D721Med (cell line): ENCODE results near the gene TMEM30A.

ENCODE experiments used
- DNase-seq: peaks from one replicate; pipeline ENCODE4 v3.0.0; 2011; ENCODE audit warnings: low spot score; ENCODE audit not compliant: insufficient read length
- FAIRE-seq: peaks from 2 replicates; lab custom pipeline; 2011; peaks lifted over from hg19 to GRCh38; lab: Jason Lieb, UNC
- TF ChIP-seq, protein P1 (sequence below): IDR thresholded peaks from 2 replicates; pipeline ENCODE4 v1.5.1; 2012; ENCODE audit warnings: mild to moderate bottlenecking, control low read depth; ENCODE audit not compliant: insufficient read depth; ENCODE audit errors: missing control alignments

TMEM30A gene

DNA sequence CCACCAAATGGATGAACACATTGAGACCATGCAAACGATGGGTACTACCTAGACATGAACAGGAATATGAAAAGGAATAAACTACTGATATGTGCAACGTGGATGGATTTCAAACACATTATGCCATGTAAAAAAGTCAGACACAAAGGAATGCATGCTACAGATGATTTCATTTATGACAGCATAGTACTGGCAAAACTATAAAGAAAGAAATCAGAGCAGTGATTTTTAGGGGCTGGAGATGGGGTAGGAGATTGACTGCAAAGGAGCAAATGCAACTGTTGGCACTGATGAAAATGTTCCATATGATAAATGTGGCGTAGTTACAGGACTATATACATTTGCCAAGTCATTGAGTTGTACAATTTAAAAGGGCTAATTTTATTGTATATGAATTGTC, 65.3 kb downstream of the TMEM30A start:
- TF ChIP-seq, protein P1, sequence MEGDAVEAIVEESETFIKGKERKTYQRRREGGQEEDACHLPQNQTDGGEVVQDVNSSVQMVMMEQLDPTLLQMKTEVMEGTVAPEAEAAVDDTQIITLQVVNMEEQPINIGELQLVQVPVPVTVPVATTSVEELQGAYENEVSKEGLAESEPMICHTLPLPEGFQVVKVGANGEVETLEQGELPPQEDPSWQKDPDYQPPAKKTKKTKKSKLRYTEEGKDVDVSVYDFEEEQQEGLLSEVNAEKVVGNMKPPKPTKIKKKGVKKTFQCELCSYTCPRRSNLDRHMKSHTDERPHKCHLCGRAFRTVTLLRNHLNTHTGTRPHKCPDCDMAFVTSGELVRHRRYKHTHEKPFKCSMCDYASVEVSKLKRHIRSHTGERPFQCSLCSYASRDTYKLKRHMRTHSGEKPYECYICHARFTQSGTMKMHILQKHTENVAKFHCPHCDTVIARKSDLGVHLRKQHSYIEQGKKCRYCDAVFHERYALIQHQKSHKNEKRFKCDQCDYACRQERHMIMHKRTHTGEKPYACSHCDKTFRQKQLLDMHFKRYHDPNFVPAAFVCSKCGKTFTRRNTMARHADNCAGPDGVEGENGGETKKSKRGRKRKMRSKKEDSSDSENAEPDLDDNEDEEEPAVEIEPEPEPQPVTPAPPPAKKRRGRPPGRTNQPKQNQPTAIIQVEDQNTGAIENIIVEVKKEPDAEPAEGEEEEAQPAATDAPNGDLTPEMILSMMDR = no peak
- no peak for FAIRE-seq
- DNase-seq = no peak

DNA sequence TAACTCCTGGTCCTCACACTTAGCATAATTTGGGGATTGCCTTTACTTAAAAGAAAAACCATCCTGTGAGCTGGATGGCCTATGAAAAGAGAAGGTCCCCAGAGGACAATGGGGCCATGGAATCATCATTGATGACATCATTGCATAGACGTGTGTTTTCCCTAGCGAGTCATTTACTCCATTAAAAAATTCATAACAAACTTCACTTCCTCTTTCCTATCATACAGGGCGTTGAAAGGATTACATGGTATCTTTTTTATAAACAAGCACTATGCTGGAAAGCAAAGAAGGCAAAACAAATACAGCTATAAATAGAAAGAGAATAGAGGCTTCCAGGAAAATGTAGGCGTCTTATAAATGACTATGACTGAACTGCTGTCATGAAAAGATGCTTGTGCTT, 67.4 kb downstream of the TMEM30A start:
- DNase-seq (no peak), FAIRE-seq (no peak)
- TF ChIP-seq, protein P1 = no peak

DNA sequence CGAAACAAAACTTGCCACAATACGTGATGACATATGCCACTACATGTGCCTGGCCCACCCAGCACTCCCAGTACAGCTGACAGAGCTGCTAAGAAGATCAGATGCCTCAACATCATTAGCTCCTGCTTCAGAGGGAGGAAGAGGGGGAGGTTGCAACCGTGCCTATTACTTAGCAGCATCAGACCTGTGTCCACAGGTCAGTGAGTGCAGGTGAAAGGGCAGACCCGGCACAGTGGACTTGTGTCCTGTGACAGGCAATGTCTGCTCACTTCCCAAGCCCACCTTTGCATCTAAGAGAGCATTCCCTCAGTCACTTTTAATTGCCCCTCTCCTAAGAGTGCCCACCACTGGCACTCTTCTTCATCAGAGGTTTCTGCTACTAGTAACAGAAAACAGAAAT, 69.3 kb downstream of the TMEM30A start:
- FAIRE-seq (no peak), DNase-seq (no peak)
- TF ChIP-seq, protein P1 = no peak

DNA sequence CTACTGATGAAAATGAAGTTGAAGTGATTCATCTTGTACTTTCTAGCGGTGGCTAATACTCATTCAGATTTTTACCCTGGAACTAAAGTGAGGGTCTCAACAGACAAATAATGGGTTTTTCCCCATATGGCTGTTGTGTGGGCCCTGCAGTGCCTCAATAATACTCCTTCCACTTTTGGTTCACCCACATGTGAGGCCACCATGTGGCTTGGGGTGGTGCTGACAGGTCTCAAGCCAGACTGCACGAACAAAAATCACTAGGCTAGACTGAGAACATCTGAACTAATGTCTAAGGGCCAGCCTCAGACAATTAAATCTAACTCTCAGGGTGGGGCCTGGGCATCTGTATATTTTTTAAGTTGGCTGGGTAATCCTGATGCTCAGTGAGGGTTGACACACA, 70.9 kb downstream of the TMEM30A start:
- TF ChIP-seq, protein P1 = no peak
- DNase-seq (no peak), FAIRE-seq (no peak)

DNA sequence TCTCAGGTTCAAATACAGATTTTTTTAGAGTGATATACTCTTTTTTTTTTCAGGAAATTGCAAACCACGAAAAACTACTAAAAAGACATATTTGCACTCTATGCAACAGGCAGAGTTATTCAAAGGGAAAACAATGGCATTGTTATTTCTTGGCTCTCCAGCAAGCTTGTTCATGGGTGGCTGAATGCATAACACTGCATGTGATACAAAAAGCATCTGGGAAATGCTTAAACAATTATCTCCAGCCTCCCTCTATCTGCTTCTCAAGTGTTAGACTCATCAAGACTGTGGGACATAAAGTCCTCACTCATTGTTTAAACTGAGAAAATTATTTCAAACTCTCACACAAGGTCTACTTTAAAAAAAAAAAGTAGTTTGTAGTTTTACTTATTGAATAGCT, 71.5 kb downstream of the TMEM30A start:
- TF ChIP-seq, protein P1 = no peak
- DNase-seq (no peak), FAIRE-seq (no peak)

DNA sequence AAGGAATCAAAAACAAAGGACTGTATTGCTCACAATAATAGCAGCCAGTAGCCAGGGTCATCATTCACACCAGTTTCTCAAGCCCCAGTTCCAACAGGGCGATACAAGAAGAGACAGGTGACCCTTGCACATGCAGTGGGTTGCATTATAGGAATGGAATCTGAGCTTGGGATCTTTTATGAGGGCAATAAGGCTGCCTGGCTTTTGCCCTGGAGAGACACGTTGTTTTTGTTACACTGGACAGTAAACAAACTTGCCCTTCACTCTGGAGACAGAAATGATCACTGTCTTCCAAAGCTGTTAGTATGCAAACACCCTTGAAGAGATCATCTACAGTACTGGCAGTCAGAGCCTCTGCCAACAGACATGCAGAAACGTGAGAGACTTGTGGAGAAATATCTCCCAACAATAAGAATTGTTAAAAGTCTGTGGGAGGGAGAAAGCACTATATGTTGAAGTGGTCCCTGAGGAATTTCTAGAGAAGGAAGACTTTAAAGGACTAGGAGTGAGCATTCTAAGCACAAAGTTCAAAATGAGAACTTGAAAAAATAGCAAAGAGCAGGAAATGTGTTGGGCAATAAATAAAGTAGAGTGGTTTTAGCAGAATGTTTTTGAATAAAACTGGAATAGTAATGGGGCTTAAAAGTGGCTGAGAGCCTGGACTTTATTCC, 72.5 kb downstream of the TMEM30A start:
- TF ChIP-seq, protein P1 = no peak
- FAIRE-seq (no peak), DNase-seq (no peak)
